NT2/D1 (cell line): Measurements from ENCODE around the gene CTSA.

Experiments used
- SUZ12 ChIP-seq: IDR thresholded peaks from 2 replicates; pipeline ENCODE4 v1.6.1; 2011; ENCODE audit not compliant: insufficient read length, insufficient read depth; ENCODE audit errors: extremely low read depth
- YY1 ChIP-seq: IDR thresholded peaks from 2 replicates; pipeline ENCODE4 v1.6.1; 2011; ENCODE audit not compliant: insufficient read length, insufficient read depth
- ZNF274 ChIP-seq: IDR thresholded peaks from 2 replicates; pipeline ENCODE4 v1.6.1; 2011; ENCODE audit warnings: mild to moderate bottlenecking, low read depth, low read length

DNA sequence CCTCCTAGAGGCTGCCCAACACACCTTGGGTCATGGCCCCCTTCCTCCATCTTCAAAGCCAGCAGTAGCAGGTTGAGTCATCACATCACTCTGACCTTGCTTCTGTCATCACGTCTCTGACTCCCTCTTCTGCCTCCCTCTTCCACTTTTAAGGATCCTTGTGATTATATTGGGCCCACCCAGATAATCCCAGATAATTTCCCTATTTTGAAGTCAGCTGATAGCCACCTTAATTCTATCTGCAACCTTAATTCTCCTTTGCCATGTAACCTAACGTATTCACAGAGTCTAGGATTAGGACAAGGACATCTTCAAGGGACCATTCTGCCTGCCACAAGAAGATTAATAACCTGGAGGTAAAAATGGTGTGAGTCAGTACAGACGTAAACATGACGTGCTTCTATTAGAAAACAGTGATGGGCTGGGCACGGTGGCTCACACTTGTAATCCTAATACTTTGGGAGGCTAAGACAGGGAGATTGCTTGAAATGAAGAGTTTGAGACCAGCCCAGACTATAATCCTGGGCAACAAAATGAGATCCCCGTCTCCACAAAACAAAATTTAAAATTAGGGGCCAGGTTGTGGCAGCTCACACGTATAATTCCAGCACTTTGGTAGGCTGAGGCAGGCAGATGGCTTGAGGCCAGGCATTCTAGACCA is 30.4 kb upstream of the CTSA start:
- no peak for TF ChIP-seq YY1
- TF ChIP-seq SUZ12 = no peak
- no peak for TF ChIP-seq ZNF274
